Measurements from ENCODE around the gene LGALS9.

The LGALS9 gene

DNA sequence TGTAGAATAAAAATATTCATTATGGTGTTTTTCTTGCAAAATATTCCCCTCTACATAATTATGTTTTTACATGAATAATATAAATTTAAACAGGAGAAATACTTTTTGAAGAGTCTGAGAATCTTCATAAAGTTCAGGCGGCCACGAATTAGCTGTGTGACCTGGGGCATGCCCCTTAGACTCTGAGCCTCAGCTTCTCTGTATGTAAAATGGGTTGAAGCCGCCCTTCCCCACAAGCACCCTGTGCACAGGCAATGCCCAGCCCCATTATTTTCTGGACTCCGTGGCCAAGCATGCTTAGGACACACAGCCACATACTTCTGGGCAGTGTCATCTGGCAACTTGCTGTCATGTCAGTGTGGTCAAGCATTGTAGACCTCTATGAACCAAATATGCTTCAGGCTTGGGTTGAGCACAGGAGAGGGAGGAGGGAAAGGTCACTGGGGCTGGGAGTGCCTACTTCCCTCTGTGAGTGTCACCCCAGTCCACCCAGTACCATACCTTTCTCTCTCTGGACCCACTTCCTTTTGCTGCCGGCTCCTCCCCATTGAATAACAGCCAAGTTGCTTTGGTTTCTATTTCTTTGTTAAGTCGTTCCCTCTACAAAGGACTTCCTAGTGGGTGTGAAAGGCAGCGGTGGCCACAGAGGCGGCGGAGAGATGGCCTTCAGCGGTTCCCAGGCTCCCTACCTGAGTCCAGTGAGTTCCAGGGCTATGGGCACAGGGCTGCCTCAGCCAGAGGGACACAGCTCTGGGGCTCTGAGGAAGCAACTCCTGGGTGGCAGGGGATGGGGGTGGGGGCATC lies at the start of gene LGALS9:
Gene LGALS9, plus strand, starts transcription at position 582 of the 804 bp plus-strand sequence. Its CDS starts 78 bp downstream, at position 660.
- TF ChIP-seq, protein P1, sequence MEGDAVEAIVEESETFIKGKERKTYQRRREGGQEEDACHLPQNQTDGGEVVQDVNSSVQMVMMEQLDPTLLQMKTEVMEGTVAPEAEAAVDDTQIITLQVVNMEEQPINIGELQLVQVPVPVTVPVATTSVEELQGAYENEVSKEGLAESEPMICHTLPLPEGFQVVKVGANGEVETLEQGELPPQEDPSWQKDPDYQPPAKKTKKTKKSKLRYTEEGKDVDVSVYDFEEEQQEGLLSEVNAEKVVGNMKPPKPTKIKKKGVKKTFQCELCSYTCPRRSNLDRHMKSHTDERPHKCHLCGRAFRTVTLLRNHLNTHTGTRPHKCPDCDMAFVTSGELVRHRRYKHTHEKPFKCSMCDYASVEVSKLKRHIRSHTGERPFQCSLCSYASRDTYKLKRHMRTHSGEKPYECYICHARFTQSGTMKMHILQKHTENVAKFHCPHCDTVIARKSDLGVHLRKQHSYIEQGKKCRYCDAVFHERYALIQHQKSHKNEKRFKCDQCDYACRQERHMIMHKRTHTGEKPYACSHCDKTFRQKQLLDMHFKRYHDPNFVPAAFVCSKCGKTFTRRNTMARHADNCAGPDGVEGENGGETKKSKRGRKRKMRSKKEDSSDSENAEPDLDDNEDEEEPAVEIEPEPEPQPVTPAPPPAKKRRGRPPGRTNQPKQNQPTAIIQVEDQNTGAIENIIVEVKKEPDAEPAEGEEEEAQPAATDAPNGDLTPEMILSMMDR (conservative IDR thresholded peaks at IDR 0.05; ENCODE audit: low read length), result no peak
- DNase-seq (ENCODE audit: low read depth), result peak; percentile 51
- H3K4me3 ChIP-seq (ENCODE audit: low read length), result no peak within 1 kb of the TSS

DNA sequence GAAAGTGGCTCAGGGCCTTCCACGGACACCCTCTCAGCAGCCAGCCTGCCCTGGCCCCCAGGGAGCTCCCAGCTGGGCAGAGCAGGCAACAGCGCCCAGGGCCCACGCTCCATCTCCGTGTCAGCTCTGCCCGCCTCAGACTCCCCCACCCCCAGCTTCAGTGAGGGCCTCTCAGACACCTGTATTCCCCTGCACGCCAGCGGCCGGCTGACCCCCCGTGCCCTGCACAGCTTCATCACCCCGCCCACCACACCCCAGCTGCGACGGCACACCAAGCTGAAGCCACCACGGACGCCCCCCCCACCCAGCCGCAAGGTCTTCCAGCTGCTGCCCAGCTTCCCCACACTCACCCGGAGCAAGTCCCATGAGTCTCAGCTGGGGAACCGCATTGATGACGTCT lies 48.3 kb upstream of the LGALS9 start:
- TF ChIP-seq, protein P1 (conservative IDR thresholded peaks at IDR 0.05; ENCODE audit: low read length), result no peak
- DNase-seq (ENCODE audit: low read depth), result no peak
- no peak overlapping the region for H3K4me3 ChIP-seq (ENCODE audit: low read length)

DNA sequence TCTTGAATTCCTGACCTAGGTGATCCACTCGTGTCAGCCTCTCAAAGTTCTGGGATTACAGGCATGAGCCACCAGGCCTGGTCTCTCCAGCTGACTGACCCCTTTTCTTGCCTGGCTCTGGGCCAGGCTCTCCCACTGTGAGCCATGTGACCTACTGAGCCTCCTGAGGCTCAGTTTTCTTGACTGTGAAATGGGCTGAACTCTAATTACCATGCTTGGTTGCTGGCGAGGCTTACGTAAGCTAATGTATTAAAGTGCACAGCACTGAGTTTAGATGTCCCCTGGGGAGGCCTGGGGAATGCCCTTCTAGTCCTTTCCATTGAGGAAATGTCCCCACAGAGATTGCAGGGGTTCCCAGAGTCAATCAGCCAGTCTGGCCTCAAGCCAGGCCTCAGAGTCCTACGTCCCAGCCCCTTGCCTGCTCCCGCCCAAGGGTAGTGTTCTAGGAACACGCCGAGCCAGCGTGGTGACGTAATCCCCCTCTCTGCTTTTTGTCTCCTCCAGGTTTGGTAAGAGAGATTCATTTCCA lies 45.8 kb upstream of the LGALS9 start:
- TF ChIP-seq, protein P1 (conservative IDR thresholded peaks at IDR 0.05; ENCODE audit: low read length), result no peak
- DNase-seq (ENCODE audit: low read depth), result no peak
- no peak overlapping the region for H3K4me3 ChIP-seq (ENCODE audit: low read length)

DNA sequence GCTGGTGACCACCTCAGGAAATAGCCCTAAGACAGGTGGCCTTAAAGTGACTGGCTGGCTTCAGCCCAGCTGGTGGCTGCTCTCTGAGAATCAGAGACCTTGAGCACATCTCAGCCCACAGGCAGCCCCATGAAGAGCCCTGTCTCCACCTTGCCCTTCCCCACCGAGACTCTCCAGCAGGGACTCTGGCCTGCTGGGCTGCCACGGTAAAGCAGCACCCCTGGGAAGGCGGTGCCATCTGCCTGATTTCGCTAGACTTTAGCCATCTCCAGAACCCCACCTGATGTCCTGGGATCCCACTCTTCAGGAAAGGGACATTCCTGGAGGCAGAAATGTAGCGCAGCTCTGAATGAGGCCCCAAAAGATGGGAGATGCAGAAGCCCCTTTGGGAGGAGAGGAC lies 45.2 kb upstream of the LGALS9 start:
- TF ChIP-seq, protein P1 (conservative IDR thresholded peaks at IDR 0.05; ENCODE audit: low read length), result no peak
- no peak overlapping the region for H3K4me3 ChIP-seq (ENCODE audit: low read length)
- DNase-seq (ENCODE audit: low read depth), result no peak

DNA sequence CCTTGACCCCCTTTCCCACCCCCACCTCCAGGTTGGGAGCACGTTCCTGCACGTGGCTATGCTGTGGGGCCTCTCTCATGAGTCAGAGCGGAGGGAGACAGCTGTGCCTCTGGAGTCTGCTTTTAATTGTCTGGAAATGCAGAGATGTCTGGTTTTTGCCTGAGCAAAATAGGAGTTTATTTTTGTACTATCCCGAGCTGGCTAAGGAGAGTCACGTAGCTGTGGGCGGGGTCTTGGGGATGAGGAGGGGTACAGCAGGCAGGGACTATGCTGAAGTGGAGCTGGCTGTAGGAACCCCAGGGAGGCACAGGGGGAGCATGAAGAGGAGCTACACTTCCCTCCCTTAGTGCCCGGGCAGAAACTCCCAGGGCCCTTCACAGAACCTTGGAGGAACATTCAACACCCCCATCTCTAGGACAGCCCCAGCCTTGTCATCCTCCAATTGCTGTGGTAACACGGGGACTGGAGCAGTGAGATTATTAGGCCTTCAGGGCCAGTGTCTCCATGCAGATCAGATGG lies 44.7 kb upstream of the LGALS9 start:
- TF ChIP-seq, protein P1 (conservative IDR thresholded peaks at IDR 0.05; ENCODE audit: low read length), result peak; percentile 6; the same call in 1 of the 2 replicates
- DNase-seq (ENCODE audit: low read depth), result peak; percentile 86
- H3K4me3 ChIP-seq (ENCODE audit: low read length), result no peak overlapping the region

DNA sequence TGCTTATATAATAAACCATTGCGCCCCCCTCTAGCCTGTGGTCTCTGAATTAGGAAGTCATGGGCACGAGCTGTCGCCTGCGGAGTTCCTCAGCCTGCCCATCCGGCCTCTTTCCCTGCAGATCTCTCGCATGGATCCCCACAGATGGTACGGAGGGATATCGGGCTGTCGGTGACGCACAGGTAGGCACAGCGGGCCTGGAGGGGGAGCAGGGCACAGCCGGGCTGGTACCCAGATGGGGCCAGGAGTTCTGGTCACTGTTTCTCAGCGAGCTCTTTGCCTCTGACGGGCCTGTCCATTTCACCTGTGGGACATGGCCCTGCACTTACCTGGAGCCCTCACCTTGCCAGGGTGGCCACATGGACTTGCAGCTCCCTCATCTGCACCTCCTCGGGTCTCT lies 42.6 kb upstream of the LGALS9 start:
- no peak overlapping the region for H3K4me3 ChIP-seq (ENCODE audit: low read length)
- DNase-seq (ENCODE audit: low read depth), result no peak
- TF ChIP-seq, protein P1 (conservative IDR thresholded peaks at IDR 0.05; ENCODE audit: low read length), result no peak

DNA sequence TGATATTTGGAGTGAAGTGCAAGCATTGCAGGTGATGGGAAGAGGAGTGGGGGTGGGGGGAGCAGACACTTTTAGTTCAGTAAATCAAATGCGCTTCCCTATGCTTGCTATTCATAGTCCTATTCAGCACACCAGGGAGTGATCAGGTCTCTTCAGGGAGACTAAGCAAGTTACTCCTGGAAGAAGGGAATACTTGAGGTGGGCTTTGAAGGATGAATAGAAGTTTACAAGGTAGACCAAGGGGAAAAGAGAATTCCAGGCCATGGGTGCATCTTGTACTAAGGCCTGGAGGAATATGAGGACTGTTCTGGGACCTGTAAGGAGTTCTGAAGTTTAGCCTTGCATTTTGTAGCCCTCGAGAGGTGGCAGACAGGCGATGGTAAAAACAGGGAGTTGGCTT lies 40.1 kb upstream of the LGALS9 start:
- DNase-seq (ENCODE audit: low read depth), result no peak
- TF ChIP-seq, protein P1 (conservative IDR thresholded peaks at IDR 0.05; ENCODE audit: low read length), result no peak
- H3K4me3 ChIP-seq (ENCODE audit: low read length), result no peak overlapping the region

Measured in AG10803 (cell line).